ENCODE measurements around the gene NCAPH2.

- TF ChIP-seq ZNF143 (CRISPR knock-in tag; IDR thresholded peaks at IDR 0.05) (no peak), SIX5 (IDR thresholded peaks at IDR 0.05; ENCODE audit: borderline replicate concordance in 1 of 2, insufficient read depth in 1 of 2, low read depth in 1 of 2, low read length in 2 of 2) (no peak)
Measured at GRCh38 chr22:50531962-50532674, 24.1 kb downstream of the NCAPH2 start.
